Breast epithelium (tissue), 3 donors: ENCODE results near the gene GFRA1.

ENCODE experiments used
- POLR2A ChIP-seq: fragments of 450-650 bp; IDR thresholded peaks from one replicate; pipeline ENCODE4 v1.6.1; 2016; ENCODE audit warnings: antibody characterized with exemption, mild to moderate bottlenecking, moderate library complexity
- TF ChIP-seq, protein P1 (sequence below), 3 donors: fragments of 450-650 bp; IDR thresholded peaks; one replicate each; pipeline ENCODE4 v1.5.1; 2016 to 2017; ENCODE audit warnings: antibody characterized with exemption in 3 of 3, mild to moderate bottlenecking in 3 of 3, moderate library complexity in 3 of 3

DNA sequence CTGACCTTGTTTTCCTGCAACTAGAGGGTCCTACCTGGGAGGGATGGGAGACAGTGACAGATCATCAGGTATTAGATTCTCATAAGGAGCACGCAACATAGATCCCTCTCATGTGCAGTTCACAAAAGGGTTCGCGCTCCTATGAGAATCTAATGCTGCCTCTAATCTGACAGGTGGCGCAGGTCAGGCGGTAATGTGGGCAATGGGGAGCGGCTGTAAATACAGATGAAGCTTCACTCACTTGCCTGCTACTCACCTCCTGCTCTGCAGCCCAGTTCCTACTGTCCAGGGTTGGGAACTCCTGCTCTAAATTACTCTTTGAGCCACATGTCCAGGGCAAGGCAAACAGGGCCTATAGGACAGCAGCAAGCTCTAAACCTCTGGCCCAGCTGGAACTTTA, 46.2 kb downstream of the GFRA1 start:
- TF ChIP-seq, protein P1, sequence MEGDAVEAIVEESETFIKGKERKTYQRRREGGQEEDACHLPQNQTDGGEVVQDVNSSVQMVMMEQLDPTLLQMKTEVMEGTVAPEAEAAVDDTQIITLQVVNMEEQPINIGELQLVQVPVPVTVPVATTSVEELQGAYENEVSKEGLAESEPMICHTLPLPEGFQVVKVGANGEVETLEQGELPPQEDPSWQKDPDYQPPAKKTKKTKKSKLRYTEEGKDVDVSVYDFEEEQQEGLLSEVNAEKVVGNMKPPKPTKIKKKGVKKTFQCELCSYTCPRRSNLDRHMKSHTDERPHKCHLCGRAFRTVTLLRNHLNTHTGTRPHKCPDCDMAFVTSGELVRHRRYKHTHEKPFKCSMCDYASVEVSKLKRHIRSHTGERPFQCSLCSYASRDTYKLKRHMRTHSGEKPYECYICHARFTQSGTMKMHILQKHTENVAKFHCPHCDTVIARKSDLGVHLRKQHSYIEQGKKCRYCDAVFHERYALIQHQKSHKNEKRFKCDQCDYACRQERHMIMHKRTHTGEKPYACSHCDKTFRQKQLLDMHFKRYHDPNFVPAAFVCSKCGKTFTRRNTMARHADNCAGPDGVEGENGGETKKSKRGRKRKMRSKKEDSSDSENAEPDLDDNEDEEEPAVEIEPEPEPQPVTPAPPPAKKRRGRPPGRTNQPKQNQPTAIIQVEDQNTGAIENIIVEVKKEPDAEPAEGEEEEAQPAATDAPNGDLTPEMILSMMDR (IDR thresholded peaks at IDR 0.05): no peak
- no peak for TF ChIP-seq POLR2A
